ENCODE results near the gene ZNF597.
A peak's percentile ranks its signal among the peaks of the same experiment; 100 is the strongest.

The ZNF597 gene, protein sequence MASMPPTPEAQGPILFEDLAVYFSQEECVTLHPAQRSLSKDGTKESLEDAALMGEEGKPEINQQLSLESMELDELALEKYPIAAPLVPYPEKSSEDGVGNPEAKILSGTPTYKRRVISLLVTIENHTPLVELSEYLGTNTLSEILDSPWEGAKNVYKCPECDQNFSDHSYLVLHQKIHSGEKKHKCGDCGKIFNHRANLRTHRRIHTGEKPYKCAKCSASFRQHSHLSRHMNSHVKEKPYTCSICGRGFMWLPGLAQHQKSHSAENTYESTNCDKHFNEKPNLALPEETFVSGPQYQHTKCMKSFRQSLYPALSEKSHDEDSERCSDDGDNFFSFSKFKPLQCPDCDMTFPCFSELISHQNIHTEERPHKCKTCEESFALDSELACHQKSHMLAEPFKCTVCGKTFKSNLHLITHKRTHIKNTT

GRCh38 chr16:3443108-3444031 is at the start of gene ZNF597, which contains the start of gene NAA60:
Gene ZNF597 (minus strand): TSS chr16:3443504. CDS start chr16:3443153, 351 bp downstream.
Gene NAA60 (plus strand): TSS chr16:3443680. CDS start chr16:3476228, 32,548 bp downstream.
- peak; percentile 77 for DNase-seq (ENCODE audit: low read depth)

DNA sequence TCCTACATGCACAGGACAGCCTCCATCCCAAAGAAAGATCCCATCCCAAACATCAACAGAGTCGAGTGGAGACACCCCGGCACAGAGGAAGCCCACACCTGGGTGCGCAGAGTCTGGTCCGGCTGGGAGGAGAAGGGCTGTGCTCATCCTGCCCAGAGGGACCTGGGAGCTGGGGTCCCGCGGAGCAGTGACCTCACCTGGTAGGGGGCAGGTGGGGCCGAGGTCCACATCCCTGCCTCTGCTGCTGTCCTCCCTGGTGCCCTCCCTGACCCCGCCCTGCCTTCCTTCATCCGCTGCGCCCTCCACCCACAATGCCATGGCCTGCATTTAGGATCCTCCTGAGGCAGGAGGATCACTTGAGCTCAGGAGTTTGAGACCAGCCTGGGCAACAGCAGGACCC is 49.1 kb upstream of the ZNF597 start:
- DNase-seq (ENCODE audit: low read depth) = no peak

GRCh38 chr16:3490911-3491629 is 47.8 kb upstream of the ZNF597 start:
- DNase-seq (ENCODE audit: low read depth) = no peak

DNA sequence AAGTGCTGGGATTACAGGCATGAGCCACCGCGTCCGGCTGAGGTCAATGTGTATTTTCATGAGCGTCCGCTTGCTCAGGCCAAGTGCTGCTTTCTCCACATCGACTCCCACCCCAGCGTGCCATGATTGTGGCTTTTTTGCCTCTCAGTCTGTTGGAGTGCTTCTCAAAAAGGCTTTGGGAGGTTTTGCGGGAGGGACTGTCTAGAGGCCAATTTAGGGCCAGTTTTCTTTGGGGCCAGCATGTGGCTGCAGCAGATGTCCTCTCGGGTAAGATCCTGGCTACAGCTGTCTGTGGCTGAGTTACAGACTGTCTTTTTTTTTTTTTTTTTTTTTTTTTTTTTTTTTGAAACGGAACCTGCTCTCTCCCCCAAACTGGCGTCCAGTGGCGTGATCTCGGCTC is 45.5 kb upstream of the ZNF597 start:
- DNase-seq (ENCODE audit: low read depth) = no peak

DNA sequence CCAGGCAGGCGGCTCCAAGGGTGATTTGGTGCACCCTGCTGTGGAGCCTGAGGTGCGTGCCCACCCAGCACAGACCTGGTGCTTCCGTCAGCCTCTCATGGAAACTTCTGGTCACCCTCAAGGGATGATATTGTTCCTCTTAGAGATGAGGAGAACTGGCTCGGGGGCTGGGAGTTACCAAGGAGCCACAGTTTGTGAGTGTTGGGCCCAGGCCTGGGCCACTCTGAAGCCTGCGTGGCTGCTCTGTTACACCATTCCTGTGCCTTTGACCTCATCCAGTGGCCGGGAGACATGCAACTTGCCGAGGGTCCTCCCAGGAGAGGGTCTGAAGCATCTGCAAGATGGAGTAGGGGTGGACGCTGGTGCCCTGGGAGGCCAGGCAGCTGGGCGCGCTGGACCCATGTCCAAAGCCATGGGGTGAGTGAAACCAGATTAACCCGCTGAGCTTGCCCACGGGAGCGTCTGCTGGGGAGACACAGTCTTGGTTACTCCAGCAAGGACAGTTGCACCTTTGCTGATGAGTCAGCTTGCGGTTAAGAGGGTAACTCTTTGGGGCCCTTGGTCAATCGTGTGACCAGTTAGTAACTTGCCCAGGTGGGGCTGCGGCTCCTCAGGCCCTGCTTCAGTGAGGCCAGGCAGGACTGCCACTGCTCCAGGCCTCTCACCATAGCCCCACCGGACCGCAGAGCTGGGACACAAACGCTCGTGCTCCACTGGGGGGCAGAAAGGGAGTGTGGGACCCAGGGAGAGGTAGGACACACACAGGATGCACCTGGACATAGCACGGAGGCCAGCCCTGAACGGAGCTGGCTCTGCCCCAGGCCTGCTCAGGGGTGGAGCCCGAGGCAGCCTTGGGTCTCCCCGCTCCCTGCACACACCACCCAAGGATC is 44.5 kb upstream of the ZNF597 start:
- DNase-seq (ENCODE audit: low read depth) = no peak

GRCh38 chr16:3486506-3487215 is 43.4 kb upstream of the ZNF597 start:
- no peak for DNase-seq (ENCODE audit: low read depth)

GRCh38 chr16:3485821-3486505 is 42.7 kb upstream of the ZNF597 start:
- DNase-seq (ENCODE audit: low read depth) = no peak

DNA sequence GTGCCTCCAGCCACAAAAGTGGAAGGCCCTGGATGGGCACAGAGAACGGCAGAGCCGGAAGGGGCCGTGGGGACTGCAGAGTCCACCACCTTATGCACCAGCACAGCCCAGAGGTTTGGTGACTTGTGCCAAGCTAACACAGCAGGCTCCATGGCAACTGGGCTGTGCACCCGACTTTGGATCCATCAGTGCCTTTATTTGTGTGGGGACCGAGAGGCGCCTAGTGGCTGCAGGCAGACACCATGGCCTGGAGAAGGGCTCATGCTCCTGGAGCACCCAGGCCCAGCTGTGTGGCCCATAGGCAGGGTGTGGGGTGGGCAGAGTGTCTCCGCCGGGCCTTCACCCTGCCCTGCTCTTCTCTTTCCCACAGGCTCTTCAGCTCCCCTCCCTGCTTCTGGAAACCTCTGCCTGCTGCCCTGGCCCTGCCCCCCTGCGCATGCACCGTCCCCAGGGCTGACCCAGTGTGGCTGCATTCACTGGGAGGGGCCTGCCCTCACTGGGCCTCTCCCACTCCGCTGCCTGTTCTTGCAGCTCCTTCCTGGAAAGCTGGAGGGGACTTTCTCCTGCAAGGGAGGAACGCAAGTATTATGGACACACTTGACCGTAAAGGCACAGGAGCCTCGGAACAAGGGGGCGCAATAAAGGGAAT is 41.9 kb upstream of the ZNF597 start:
- no peak for DNase-seq (ENCODE audit: low read depth)

DNA sequence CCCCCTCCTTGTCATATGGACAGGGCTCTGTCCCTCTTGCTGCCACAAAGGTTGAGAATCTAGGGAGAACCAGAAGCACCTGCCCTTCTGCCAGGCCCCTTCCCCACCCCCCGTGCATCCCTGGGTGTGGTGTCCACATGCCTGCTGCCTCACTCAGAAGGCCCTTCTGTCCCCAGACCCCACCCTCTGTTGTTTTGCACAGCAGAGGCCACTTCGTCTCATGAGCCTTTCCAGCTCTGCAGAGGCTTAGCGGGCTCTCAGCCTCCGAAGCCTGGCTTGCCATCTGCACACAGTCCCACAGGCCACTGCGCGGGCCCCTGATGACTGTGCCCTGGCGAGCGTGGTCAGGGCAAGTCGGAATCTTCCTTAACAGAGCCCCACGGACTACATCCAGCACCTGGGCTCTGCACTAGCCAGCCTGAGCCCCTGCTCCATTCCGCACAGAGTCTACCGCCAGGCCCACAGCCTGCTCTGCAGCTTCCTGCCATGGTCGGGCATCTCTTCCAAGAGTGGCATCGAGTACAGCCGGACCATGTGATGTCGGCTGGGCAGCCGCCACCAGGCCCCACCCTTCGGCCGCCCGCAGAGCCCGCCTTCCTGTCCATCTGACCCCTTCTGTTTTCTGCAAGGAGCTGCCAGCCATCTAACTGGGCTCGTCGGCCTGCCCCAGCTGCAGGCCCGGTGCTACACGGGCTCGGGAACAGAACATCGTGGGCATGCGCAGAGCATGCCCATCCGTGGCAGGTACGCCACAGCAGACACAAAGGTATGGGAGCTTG is 41.2 kb upstream of the ZNF597 start:
- no peak for DNase-seq (ENCODE audit: low read depth)

DNA sequence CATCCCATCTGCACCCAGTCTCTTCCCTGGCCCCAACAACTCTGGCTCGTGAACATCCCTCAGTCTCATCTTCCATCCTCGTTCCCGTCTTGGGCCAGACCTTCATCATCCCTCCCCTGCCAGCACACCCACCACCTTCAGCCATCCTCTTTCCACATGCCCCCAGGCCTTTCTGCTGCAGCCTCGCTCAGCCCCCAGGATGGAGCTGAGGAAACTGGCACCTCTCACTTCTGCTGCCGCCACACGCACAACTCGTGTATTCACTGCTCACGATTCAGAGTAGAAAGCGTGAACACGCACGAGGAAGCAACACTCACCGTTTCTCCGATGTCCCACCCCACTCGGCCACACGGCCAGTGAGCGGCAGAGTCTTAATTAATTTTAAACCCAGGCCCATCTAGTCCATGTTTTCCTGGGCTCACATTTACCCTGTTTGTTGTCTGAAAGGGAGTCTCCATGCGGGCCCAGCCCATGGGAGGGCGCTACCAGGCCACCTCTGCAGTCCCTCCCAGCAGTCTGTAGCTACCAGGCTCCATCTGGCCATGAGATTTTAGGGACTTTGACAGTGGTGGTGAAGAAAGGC is 39.4 kb upstream of the ZNF597 start:
- DNase-seq (ENCODE audit: low read depth) = no peak

DNA sequence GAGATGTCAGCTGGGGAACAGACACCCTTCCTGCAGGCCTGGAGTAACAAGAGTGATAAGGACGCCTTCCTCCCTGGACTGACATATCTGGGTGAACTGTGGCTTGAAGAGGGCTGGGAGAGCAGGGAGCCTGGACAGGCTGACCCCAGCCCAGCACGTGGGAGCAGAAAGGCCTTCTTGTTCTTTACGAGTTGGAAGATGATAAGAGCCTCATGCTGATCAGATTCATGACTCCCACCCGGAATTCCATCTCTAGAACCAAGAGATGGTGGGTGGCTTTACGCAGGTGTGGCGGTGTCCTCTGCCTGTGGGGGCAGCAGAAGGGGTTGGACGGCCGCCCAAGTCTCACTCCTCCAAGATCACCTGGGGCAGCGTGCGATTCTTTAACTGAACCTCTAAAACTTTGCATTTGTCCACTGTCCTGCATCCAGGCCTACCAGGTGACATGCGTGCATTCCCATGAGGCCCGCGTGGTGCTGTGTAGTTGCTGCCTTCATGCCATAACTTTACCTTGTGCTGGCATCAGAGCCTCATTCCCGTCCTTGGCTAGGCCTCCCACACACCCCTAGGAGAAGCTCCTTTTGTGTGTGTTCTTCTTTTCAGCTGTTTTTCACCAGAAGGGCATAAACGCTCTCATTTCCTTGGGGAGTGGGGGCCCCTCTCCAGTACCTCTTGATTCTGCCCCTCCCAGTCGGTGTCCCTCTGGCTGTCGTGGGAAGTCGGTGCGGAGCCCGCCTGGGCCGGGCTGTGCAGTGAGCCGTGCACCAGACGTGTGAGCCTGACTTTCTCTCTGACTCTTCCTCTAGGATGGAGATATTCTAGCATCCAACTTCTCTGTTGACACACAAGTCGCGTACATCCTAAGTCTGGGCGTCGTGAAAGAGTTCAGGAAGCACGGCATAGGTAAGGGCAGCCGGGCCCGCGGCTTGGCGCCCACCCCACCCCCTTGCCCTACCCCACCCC is 38.7 kb upstream of the ZNF597 start:
- no peak for DNase-seq (ENCODE audit: low read depth)

DNA sequence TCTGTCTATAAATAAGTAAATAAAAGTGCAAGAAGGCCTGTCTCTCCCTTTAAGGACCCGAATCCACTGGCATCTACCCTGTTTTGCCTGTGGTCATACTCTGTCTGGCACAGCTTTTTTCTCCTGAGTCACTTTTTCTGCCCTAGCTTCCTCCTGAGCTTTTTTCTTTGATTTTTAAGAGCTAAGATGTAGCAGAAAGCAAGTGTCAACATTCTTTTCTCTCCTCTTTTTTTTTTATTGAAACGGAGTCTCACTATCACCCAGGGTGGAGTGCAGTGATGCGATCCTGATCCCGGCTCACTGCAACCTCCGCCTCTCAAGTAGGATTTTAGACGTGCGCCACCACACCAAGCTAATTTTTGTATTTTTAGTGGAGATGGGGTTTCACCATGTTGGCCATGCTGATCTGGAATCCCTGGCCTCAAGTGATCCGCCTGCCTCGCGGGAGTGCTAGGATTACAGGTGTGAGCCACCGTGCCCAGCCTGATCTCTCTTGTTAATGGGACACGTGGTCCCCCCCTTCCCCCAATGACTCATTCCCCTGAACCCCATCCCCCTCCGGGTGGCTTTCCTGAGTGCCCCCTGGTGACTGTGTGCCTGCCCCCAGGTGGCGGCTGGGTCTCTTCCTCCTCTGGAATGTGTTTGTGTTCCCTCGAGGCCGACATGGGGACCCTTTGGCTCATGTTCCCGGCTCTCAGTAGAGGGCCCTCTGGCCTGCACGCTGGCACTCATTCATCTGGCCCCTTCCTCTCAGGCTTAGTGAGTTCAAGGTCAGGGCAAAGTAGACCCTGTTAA is 37.8 kb upstream of the ZNF597 start:
- DNase-seq (ENCODE audit: low read depth) = no peak

GRCh38 chr16:3479654-3480216 is 36.4 kb upstream of the ZNF597 start:
- DNase-seq (ENCODE audit: low read depth) = no peak

- DNase-seq (ENCODE audit: low read depth) = no peak
These were observed 35.1 kb upstream of the ZNF597 start for GRCh38 chr16:3478242-3478925.

DNA sequence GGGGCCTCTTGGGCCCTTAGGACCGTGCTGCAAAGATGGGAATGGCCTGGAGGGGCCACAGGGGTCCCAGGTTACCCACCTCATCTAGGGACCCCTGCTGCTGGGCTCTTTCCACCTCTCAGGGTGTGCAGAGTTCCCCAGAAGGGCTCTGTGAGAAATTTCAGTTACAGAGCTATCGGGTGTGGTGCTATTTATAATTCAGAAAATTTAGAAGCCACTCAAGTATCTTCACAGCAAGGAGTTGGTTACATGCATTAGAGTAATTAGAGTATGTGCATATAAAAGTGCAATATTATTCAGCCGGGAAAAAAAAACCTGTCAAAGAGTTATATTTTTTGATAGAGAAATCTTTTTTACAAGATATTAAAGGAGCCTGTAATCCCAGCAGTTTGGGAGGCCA is 33.1 kb upstream of the ZNF597 start:
- DNase-seq (ENCODE audit: low read depth) = no peak

Measured in CMK (cell line).